ENCODE data around the gene LRP1B. TPM values are rescaled to one million over a fixed set of nuclear protein-coding genes. Genes with fewer than 3 reads are reported as not detected.

Gene LRP1B
- total RNA-seq, 6 experiments from 2014 or later = 0.06 to 1.7 (median 0.15) TPM; not detected in 1

- TF ChIP-seq CTCF (IDR thresholded peaks at IDR 0.05) (no peak), POLR2A (IDR thresholded peaks at IDR 0.05) (no peak)
- H3K27ac ChIP-seq = no peak overlapping the region
- no peaks in the 10 kb centered on the region for H3K27me3 ChIP-seq
- 59% methylated on average over 6 of the region's 6 CpGs for WGBS (ENCODE audit: insufficient coverage, low coverage, low lambda C conversion rate, missing lambda C conversion rate)
- H3K4me1 ChIP-seq = no peaks in the 10 kb centered on the region
- H3K9me3 ChIP-seq = no peaks in the 10 kb centered on the region
- ATAC-seq (no peak), DNase-seq (no peak)
- intact Hi-C loops (cut with DNase I) = no loop called here
- H3K4me3 ChIP-seq = no peak overlapping the region
- no peaks in the 10 kb centered on the region for H3K36me3 ChIP-seq
Measured at GRCh38 chr2:141947396-141948114, 183.3 kb downstream of the LRP1B start.

DNA sequence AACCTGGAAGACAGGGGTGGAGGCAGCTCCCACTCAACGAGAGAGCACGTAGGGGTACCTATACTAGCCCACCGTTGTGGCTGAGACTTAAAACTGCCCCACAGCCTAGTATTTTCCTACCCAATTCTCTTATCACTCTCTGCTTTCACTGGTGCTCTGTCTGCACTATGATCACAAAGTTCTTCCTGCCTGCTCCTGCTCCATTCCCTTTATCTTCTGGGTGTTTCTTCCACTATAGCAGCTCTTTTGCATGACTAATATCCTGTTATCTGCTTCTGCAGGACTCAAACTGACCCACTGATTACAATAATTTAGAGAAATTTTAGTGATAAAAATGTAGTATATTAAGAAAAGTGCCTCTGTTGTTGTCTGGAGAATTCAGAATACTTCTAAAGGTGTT is 184.8 kb downstream of the LRP1B start:
- DNase-seq = no peak
- Histone ChIP-seq H3K27me3 (no peaks in the 10 kb centered on the region), H3K9me3 (no peaks in the 10 kb centered on the region), H3K27ac (no peak overlapping the region), H3K4me3 (no peak overlapping the region), H3K36me3 (no peaks in the 10 kb centered on the region), H3K4me1 (no peaks in the 10 kb centered on the region)
- 47% methylated on average over 2 of the region's 3 CpGs for WGBS (ENCODE audit: insufficient coverage, low coverage, low lambda C conversion rate, missing lambda C conversion rate)
- no peak for ATAC-seq
- intact Hi-C loops (cut with DNase I) = no loop called here
- TF ChIP-seq CTCF (IDR thresholded peaks at IDR 0.05) (no peak), POLR2A (IDR thresholded peaks at IDR 0.05) (no peak)

DNA sequence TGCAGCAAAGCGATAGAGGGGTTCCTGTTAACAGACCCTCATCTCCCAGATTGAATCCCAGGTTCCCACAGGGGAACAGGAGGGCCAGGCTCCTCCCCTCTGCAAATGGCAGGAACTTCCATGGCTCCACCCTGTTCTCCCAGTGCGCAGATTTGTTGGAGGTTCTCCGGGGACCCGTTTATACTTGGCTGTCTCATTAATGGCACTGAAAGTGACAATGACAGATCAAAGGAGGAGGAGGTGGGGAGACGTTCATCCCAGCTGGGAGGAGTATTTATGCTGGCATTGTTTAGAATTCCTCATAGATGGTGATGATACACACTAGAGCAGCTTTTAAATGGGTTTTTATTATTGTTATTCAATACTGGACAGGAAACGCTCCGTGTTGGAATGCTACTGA is 186.9 kb downstream of the LRP1B start:
- intact Hi-C loops (cut with DNase I) = no loop called here
- TF ChIP-seq POLR2A (IDR thresholded peaks at IDR 0.05) = no peak
- no peak for TF ChIP-seq CTCF (IDR thresholded peaks at IDR 0.05)

DNA sequence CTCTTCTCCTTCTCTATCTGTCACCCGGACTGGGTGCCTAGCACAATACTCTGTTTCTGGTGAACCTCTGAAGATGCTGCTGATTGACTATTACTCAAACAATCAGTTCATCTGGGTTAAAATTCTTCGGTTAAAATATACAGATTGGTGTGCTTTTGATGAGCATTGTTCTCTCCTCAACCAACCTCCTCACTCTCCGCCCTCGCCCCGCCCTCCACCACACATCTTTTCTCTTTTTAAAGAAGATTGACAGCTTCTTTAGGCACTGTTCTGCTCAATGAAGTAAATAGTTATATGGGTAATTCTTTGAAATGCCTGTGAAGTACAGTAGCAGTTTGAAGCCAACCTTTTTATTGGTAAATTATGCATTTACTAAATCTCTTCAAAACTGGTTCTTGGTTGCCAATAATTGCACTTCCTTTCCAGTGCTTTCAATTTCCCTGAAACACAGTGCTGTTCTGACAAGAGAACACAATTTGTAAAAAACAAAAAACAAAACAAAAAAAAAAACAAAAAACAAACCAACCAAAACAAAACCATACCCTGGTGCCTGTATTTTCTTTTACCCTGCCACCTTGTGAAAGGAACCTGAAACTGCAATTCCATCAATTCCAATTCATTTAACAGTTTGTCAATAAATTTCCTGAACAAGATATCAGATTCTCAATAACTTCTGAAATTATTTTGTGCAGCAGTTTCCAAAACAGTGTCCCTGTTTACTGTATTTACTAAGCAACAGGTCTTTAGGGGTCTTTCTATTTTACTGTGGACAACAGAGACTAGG is 188.6 kb downstream of the LRP1B start:
- H3K4me3 ChIP-seq = no peak overlapping the region
- H3K27ac ChIP-seq = no peak overlapping the region
- DNase-seq = no peak
- 44% methylated on average over 5 of the region's 5 CpGs for WGBS (ENCODE audit: insufficient coverage, low coverage, low lambda C conversion rate, missing lambda C conversion rate)
- H3K9me3 ChIP-seq = no peaks in the 10 kb centered on the region
- no peaks in the 10 kb centered on the region for H3K27me3 ChIP-seq
- intact Hi-C loops (cut with DNase I) = no loop called here
- H3K36me3 ChIP-seq = no peaks in the 10 kb centered on the region
- ATAC-seq = no peak
- TF ChIP-seq CTCF (IDR thresholded peaks at IDR 0.05) (peak; percentile 7 to 38 (median 24)), POLR2A (IDR thresholded peaks at IDR 0.05) (no peak)
- no peaks in the 10 kb centered on the region for H3K4me1 ChIP-seq

More for the DNA sequence above, 186.9 kb downstream of the LRP1B start:
- H3K4me3 ChIP-seq = no peak overlapping the region
- H3K27me3 ChIP-seq = no peaks in the 10 kb centered on the region
- no peaks in the 10 kb centered on the region for H3K36me3 ChIP-seq
- no peaks in the 10 kb centered on the region for H3K9me3 ChIP-seq
- WGBS (ENCODE audit: insufficient coverage, low coverage, low lambda C conversion rate, missing lambda C conversion rate) = 42% methylated on average over 4 of the region's 7 CpGs
- no peaks in the 10 kb centered on the region for H3K4me1 ChIP-seq
- no peak for ATAC-seq
- H3K27ac ChIP-seq = no peak overlapping the region
- no peak for DNase-seq

Data from right lobe of liver (tissue), 6 donors.